Muscle layer of colon (tissue), 2 donors: ENCODE results near the gene ALDH3A2.

Experiments used
- H3K27ac ChIP-seq: one replicate; pipeline ENCODE4 v1.7.0; 2013; ENCODE audit warnings: low read depth, mild to moderate bottlenecking, low read length, moderate library complexity
- H3K27me3 ChIP-seq, 2 donors: one replicate each; pipeline ENCODE4 v1.7.0; 2013; ENCODE audit warnings: low read length in 2 of 2, mild to moderate bottlenecking in 2 of 2; ENCODE audit not compliant: insufficient read depth in 2 of 2, control insufficient read depth in 1 of 2
- H3K36me3 ChIP-seq: one replicate; pipeline ENCODE4 v1.7.0; 2013; ENCODE audit warnings: mild to moderate bottlenecking, low read length; ENCODE audit not compliant: insufficient read depth
- H3K4me1 ChIP-seq: one replicate; pipeline ENCODE4 v1.7.0; 2013; ENCODE audit warnings: mild to moderate bottlenecking, low read length; ENCODE audit not compliant: insufficient read depth
- H3K4me3 ChIP-seq, 2 donors: one replicate each; pipeline ENCODE4 v1.7.0; 2013; ENCODE audit warnings: low read length in 2 of 2, low read depth in 1 of 2, mild to moderate bottlenecking in 1 of 2, moderate library complexity in 1 of 2
- H3K9ac ChIP-seq: one replicate; pipeline ENCODE4 v1.7.0; 2013; ENCODE audit warnings: low read length
- H3K9me3 ChIP-seq: one replicate; pipeline ENCODE4 v1.7.0; 2013; ENCODE audit warnings: mild to moderate bottlenecking, low read length
- donor health status: abdominal sarcoma.
- donor health status: Adenocarcinoma of cecum.

ALDH3A2 gene

DNA sequence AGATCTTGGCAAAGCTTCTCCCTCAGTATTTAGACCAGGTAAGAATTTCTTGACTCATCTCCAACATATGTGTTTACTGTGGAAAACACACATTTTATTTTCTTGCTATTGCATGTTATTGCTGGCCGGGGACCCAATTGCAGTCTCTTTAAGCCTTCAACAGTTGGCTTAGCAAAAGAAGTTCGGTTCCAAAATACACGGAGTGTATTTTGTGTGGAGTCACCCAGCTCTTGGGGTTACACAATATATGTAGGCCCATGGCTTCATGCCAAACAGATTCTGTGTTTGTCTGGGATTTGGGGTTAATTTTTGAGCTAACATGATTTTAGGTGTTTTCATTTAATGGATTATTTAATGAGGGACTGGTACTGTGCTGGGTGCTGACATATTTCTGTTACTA is 4.0 kb downstream of the ALDH3A2 start:
- Histone ChIP-seq H3K4me1 (peaks cover 29% of the 10 kb centered on the region), H3K9ac (no peak overlapping the region), H3K27ac (no peak overlapping the region), H3K36me3 (peaks cover 32% of the 10 kb centered on the region), H3K9me3 (no peaks in the 10 kb centered on the region), H3K4me3 (no peak overlapping the region), H3K27me3 (no peaks in the 10 kb centered on the region)

DNA sequence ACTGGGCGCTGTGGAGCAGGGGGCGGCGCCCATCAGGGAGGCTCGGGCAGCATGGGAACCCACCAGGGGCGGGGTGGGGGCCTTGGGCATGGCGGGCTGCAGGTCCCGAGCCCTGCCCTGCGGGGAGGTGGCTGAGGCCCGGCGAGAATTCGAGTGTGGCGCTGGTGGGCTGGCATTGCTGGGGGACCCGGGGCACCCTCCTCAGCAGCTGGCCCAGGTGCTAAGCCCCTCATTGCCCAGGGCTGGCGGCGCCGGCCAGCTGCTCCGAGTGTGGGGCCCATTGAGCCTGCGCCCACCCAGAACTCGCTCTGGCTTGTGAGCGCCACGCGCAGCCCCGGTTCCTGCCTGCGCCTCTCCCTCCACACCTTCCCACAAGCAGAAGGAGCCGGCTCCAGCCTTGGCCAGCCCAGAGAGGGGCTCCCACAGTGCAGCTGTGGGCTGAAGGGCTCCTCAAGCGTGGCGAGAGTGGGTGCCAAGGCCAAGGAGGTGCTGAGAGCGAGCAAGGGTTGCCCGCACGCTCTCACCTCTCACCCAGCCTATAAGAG is 5.9 kb downstream of the ALDH3A2 start:
- Histone ChIP-seq H3K4me3 (no peak overlapping the region), H3K27ac (no peak overlapping the region), H3K9me3 (no peaks in the 10 kb centered on the region), H3K9ac (no peak overlapping the region), H3K36me3 (peaks cover 37% of the 10 kb centered on the region), H3K4me1 (peaks cover 27% of the 10 kb centered on the region), H3K27me3 (no peaks in the 10 kb centered on the region)

DNA sequence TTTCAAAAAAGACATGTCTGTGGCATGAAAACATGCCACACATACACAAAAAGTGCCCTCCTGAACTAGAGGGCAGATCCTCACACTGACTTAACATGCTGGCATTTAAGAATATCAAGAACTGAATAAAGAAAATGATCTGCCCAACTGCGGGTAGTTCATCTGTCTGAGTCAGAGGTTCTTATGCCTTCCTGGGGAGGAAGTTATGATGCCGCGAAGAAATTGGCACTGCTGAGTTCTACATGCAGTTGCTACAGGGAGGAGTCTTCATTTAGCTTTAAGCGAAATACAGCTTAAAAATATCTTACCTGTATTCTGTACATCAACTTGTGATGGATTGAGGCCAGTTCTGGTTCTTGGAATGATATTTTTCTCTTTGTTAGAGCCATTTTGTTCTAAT is 6.3 kb downstream of the ALDH3A2 start:
- peaks cover 25% of the 10 kb centered on the region for H3K4me1 ChIP-seq

DNA sequence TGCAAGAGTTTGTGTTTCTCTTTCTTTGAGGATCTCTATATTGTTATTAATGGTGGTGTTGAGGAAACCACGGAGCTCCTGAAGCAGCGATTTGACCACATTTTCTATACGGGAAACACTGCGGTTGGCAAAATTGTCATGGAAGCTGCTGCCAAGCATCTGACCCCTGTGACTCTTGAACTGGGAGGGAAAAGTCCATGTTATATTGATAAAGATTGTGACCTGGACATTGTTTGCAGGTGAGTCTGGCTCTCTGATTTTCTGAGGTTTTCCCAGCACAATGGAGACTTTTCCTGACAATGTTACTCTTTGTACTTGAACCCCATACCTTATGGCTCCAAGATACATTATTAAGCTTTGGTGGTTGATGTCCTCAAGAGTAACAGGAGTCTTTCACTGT is 7.8 kb downstream of the ALDH3A2 start:
- H3K9me3 ChIP-seq: no peaks in the 10 kb centered on the region
- no peak overlapping the region for H3K4me3 ChIP-seq
- H3K27ac ChIP-seq: no peak overlapping the region
- no peaks in the 10 kb centered on the region for H3K27me3 ChIP-seq
- peaks cover 13% of the 10 kb centered on the region for H3K4me1 ChIP-seq
- H3K9ac ChIP-seq: no peak overlapping the region
- peaks cover 37% of the 10 kb centered on the region for H3K36me3 ChIP-seq

More for the DNA sequence above, 6.3 kb downstream of the ALDH3A2 start:
- no peak overlapping the region for H3K4me3 ChIP-seq
- no peaks in the 10 kb centered on the region for H3K27me3 ChIP-seq
- no peak overlapping the region for H3K27ac ChIP-seq
- no peaks in the 10 kb centered on the region for H3K9me3 ChIP-seq
- peaks cover 37% of the 10 kb centered on the region for H3K36me3 ChIP-seq
- H3K9ac ChIP-seq: no peak overlapping the region

DNA sequence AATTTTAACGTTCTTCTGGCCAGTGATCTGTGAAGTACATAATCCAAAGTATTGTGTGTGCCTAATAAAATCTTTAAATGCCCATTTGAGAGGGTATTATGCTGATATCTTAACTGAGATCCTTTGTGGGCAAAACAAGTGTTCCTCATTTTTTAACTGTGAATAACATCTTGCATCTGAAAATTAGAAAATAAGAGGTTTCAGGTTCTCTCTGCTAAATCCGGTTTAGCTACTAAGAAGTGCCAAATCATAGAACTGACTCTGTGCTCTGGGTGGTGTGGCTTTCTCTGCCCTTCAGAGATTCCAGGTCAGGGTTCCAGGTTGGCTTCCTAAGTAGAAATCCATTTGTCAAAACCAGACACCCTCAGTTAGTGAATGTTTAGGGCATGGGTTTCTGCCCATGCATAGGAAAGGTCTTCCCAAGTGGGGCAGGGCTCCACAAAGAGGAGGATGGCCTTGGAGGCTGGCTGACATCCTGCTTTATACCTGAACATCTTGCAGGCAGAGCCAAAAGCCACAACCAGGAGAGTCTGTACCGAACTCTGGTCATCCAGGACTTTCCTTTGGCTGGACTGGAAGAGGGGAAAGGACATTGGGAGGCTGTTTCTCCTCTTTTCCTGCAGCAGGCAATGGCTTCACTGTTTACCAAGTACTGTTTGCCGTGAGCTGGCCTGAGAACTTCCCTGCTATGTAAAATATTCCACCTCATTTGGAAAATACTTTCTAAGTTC is 8.5 kb downstream of the ALDH3A2 start:
- Histone ChIP-seq H3K9ac (no peak overlapping the region), H3K27me3 (no peaks in the 10 kb centered on the region), H3K27ac (no peak overlapping the region), H3K4me1 (peaks cover 6% of the 10 kb centered on the region), H3K9me3 (no peaks in the 10 kb centered on the region), H3K4me3 (no peak overlapping the region), H3K36me3 (peaks cover 40% of the 10 kb centered on the region)

DNA sequence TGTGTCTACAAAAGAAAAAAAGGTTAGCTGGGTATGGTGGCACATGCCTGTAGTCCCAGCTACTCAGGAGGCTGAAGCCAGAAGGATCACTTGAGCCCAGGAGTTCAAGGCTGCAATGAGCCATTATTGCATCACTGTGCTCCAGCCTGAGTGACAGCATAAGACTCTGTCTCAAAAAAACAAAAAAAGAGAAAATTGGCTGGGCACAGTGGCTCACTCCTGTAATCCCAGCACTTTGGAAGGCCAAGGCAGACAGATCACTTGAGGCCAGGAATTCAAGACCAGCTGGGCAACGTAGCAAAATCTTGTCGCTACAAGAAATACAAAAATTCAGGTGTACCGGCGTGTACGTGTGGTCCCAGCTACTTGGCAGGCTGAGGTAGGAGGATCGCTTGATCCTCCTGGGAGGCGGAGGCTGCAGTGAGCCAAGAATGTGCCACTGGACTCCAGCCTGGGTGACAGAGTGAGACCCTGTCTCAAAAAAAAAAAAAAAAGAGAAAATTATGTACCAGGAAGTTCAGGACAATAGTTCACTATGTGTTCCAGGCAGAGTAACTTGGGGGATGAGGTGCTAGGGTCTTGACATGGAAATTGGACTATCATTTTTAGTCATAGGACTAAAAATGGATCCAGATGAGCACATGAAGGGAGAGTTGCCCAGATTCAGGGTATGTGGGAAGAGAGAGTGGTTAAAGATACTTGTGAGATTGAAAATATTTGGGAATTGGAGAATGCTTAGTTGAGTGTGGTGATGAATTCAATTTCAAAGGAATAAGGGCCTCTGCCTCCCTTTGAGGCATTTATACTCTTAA is 11.0 kb downstream of the ALDH3A2 start:
- H3K27ac ChIP-seq: no peak overlapping the region
- H3K27me3 ChIP-seq: no peaks in the 10 kb centered on the region
- no peaks in the 10 kb centered on the region for H3K9me3 ChIP-seq
- H3K9ac ChIP-seq: no peak overlapping the region
- no peak overlapping the region for H3K4me3 ChIP-seq
- H3K4me1 ChIP-seq: peaks cover 4% of the 10 kb centered on the region
- H3K36me3 ChIP-seq: peaks cover 47% of the 10 kb centered on the region

DNA sequence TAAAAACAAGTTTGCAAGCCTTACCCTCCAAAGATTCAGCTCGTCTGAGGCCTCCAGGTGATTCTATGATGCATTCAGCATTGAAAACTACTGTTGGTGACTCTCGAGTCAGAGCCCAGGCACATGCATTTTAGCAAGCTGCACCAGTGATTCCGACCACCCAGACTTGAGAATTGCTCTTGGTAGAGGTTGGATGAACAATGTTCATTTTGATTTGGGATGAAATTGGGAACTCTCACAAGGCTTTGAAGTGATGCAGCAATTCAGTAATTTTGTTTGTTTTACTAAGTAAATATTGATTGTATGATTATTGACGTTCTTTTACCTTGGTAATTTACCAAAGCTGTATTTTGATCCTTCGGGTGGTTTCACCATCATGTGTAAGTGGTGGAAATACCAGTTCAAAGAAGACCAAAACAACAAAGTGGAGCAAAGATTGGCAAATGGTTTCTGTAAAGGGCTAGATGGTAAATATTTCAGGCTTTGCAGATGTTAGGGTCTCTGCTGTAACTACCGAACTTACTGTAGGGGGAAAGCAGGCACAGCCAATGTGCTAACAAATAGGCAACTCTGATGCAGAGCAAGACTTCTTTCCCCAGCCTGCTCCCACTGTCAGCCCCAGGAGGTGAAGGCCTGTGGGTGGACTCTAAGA is 11.8 kb downstream of the ALDH3A2 start:
- Histone ChIP-seq H3K9ac (no peak overlapping the region), H3K4me3 (no peak overlapping the region), H3K4me1 (peaks cover 4% of the 10 kb centered on the region), H3K9me3 (no peaks in the 10 kb centered on the region), H3K36me3 (peaks cover 49% of the 10 kb centered on the region), H3K27me3 (no peaks in the 10 kb centered on the region), H3K27ac (no peak overlapping the region)

DNA sequence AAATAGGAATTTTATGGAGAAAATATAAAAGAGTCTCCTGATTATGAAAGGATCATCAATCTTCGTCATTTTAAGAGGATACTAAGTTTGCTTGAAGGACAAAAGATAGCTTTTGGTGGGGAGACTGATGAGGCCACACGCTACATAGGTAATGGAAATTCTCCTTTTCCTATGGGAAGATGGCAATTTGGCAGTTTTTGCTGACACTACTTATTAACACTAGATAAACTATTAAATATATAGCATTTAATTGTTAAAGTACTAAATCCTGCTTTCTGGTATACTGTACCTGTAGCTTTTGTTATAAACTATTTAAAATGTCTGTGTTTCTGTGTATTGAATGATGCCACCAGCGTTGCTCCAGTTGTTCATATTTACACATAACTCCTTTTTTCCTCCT is 12.6 kb downstream of the ALDH3A2 start:
- Histone ChIP-seq H3K9me3 (no peaks in the 10 kb centered on the region), H3K27ac (no peak overlapping the region), H3K36me3 (peaks cover 48% of the 10 kb centered on the region), H3K9ac (no peak overlapping the region), H3K4me1 (peaks cover 4% of the 10 kb centered on the region), H3K27me3 (no peaks in the 10 kb centered on the region), H3K4me3 (no peak overlapping the region)

DNA sequence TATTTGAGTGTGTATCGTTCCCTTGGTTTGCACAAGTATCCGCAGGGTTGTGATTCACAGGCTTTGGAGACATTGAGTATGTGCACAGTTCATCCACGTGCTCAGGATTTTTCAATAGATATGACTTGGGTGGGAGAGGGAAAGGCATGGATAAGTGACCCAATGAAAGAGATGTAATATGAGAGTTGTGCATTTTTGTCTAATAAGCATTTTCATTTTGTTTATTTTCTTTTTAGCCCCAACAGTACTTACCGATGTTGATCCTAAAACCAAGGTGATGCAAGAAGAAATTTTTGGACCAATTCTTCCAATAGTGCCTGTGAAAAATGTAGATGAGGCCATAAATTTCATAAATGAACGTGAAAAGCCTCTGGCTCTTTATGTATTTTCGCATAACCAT is 14.5 kb downstream of the ALDH3A2 start:
- Histone ChIP-seq H3K27me3 (no peaks in the 10 kb centered on the region), H3K4me3 (no peak overlapping the region), H3K9me3 (no peaks in the 10 kb centered on the region), H3K4me1 (peaks cover 4% of the 10 kb centered on the region), H3K36me3 (peaks cover 30% of the 10 kb centered on the region), H3K27ac (no peak overlapping the region), H3K9ac (no peak overlapping the region)

DNA sequence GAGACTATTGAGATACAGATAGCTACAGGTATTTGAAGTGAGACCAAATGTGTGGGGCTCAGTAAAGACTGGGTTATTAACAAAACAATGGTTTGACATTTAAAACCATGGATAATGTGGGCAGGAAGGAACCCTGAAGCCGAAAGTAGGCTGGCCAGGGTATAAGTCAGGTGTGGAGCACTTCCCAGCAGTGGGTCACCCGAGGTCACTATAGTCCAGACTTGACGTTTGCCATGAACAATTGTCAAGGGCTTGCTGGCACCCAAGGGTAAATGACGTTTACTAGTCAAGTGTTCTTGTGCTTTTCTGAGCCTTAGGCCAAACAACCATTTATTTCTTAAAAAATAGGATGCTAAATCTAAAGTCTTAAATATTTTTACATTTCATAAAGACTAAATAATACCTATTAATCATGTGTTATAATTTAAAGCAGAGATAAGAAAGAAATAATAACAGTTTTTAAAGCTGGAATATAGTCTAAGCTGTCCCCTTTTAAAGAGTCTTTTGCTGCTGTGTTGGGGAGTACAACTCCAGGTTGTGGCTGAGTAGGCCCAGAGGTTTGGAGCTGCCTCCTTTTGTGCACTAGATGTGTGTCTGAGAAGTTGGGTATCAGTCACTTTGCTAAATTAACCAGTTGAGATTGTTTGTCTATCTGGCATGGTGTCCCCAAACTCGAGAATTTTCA is 15.7 kb downstream of the ALDH3A2 start:
- Histone ChIP-seq H3K9me3 (no peaks in the 10 kb centered on the region), H3K36me3 (peaks cover 32% of the 10 kb centered on the region), H3K27me3 (no peaks in the 10 kb centered on the region), H3K27ac (no peak overlapping the region), H3K9ac (no peak overlapping the region), H3K4me3 (no peak overlapping the region), H3K4me1 (peaks cover 4% of the 10 kb centered on the region)

DNA sequence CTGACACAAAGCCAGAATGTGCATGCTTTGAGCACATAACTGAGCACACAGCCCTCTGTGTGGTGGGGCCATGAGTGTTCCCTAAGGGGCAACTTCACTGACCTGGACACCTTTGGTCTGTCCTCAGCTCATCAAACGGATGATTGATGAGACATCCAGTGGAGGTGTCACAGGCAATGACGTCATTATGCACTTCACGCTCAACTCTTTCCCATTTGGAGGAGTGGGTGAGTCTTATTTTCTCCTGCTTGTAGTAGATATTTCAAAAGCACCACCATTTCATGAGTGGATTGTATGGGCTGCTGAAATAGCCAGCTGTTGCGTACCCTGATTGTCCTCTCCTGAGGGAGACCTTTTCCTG is 16.2 kb downstream of the ALDH3A2 start:
- Histone ChIP-seq H3K27ac (no peak overlapping the region), H3K36me3 (peaks cover 36% of the 10 kb centered on the region), H3K9ac (no peak overlapping the region), H3K4me3 (no peak overlapping the region), H3K4me1 (peaks cover 4% of the 10 kb centered on the region), H3K27me3 (no peaks in the 10 kb centered on the region), H3K9me3 (no peaks in the 10 kb centered on the region)
